Fibroblast of pulmonary artery (primary cell): ENCODE data around the gene MBD2.

ENCODE experiments used
- DNase-seq: peaks from one replicate; pipeline ENCODE4 v3.0.0-alpha.2; 2010; ENCODE audit warnings: low read depth
- H3K4me3 ChIP-seq: replicated peaks from 2 replicates; pipeline ENCODE4 v1.5.1; 2011; ENCODE audit warnings: low read depth, mild to moderate bottlenecking, control low read depth, low read length, moderate library complexity
- TF ChIP-seq, protein P1 (sequence below): IDR thresholded peaks from 2 replicates; pipeline ENCODE4 v1.5.1; 2011; ENCODE audit warnings: mild to moderate bottlenecking, control low read depth, low read length, inconsistent platforms; ENCODE audit errors: missing control alignments

The MBD2 gene, protein sequence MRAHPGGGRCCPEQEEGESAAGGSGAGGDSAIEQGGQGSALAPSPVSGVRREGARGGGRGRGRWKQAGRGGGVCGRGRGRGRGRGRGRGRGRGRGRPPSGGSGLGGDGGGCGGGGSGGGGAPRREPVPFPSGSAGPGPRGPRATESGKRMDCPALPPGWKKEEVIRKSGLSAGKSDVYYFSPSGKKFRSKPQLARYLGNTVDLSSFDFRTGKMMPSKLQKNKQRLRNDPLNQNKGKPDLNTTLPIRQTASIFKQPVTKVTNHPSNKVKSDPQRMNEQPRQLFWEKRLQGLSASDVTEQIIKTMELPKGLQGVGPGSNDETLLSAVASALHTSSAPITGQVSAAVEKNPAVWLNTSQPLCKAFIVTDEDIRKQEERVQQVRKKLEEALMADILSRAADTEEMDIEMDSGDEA

DNA sequence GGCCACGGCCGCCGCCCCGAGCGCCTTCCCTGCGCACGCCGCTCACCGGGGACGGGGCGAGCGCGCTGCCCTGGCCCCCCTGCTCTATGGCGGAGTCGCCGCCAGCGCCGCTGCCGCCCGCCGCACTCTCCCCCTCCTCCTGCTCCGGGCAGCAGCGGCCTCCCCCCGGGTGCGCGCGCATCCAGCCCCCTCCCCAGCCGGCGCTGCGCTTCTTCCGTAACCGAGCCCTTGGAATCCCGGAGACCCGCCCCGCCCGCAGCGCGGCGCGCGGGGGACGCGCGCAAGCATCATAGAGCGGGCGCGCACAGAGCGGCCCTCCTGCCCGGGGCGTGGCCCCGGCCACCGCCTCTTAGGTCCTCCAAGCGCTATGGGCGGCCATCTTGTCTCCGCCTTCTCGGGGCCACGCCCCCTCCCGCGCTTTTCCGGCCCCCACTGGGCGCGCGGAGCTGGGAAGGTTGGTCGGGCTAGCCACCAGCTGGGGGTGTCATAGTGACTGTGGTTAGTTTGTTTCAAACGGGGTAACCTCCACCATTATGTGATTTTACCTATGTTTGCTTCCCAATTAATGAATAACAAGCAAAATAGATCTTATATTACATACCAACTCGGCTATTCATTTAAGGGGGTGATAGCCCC, at the start of gene MBD2:
Gene MBD2, minus strand, starts transcription at position 291 of the 636 bp plus-strand sequence. Its CDS starts 110 bp downstream, at position 181.
- TF ChIP-seq, protein P1, sequence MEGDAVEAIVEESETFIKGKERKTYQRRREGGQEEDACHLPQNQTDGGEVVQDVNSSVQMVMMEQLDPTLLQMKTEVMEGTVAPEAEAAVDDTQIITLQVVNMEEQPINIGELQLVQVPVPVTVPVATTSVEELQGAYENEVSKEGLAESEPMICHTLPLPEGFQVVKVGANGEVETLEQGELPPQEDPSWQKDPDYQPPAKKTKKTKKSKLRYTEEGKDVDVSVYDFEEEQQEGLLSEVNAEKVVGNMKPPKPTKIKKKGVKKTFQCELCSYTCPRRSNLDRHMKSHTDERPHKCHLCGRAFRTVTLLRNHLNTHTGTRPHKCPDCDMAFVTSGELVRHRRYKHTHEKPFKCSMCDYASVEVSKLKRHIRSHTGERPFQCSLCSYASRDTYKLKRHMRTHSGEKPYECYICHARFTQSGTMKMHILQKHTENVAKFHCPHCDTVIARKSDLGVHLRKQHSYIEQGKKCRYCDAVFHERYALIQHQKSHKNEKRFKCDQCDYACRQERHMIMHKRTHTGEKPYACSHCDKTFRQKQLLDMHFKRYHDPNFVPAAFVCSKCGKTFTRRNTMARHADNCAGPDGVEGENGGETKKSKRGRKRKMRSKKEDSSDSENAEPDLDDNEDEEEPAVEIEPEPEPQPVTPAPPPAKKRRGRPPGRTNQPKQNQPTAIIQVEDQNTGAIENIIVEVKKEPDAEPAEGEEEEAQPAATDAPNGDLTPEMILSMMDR, result no peak
- H3K4me3 ChIP-seq, result peak within 1 kb of the TSS; percentile 81
- DNase-seq, result peak; percentile 95

DNA sequence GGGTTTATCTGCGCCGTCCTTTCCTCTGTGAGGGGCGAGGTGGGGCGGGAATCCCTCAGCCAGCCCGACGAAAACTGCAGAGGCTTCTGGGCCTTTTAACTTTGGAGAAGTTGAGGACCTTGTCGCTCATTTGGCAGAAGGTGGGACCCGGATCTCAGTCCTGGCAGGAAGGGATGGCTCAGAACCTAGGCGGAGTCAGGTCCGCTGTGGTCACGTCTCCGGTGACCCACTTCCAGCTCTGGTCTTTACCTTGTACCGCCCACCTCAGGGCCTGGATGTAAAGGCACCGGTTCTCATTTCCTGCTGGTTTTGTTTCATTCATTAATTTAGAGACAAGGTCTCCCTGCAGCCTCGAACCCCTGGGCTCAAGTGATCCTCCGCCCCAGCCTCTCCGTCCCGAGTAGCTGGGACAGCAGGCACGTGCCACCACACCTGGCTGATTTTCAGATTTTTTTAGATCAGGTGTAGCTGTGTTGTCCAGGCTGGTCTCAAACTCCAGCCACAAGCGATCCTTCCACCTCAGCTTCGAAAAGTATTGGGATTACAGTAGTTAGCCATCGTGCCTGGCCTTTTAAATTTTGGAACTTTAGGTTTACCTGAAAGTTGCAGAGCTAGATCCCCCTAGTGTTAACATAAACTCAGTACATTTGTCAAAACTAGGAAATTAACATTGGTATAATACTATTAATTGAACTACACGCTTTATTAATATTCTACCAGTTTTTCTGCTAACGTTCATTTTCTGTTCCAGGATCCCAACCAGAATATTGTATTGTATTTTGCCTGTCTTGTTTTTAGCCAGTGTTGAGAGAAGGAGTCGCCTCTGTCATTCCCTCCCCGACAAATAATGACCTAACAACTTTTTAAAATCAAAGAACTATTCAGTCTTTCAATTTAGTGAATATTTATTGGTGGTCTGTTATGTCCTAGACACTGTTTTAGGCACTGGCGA, 45.7 kb upstream of the MBD2 start:
- DNase-seq, result peak; percentile 57
- peak overlapping the region; percentile 79 for H3K4me3 ChIP-seq
- TF ChIP-seq, protein P1, result peak; percentile 58

DNA sequence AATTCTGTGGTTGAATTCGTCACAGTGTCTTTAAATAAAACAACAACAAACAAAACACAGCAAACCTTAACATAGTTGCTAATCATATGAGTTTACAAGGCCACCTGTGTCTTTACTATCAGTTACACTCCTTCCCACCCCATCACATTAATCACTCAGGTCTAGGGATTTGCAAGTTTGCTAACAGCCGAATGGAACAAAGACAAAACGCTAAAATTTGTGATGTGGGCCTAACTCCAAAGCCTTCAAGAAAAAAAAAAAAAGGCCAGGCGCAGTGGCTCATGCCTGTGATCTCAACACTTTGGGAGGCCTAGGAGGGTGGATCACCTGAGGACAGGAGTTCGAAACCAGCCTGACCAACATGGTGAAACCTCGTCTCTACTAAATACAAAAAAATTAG, 44.3 kb upstream of the MBD2 start:
- no peak for DNase-seq
- TF ChIP-seq, protein P1, result no peak
- peak overlapping the region; percentile 79 for H3K4me3 ChIP-seq

DNA sequence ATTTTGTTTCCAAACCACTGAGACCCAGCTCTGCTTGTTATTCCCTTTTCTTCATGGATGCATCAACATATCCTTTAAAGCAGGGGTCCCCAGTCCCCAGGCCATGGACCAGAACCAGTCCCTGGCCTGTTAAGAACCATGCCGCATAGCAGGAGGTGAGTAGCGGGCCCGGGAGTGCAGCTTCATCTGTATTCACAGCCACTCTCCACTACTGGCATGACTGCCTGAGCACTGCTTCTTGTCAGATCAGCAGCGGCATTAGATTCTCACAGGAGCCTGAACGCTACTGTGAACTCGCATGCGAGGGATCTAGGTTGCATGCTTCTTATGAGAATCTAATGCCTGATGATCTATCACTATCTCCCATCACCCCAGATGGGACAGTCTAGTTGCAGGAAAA, 43.2 kb upstream of the MBD2 start:
- TF ChIP-seq, protein P1, result no peak
- H3K4me3 ChIP-seq, result no peak overlapping the region
- DNase-seq, result no peak

DNA sequence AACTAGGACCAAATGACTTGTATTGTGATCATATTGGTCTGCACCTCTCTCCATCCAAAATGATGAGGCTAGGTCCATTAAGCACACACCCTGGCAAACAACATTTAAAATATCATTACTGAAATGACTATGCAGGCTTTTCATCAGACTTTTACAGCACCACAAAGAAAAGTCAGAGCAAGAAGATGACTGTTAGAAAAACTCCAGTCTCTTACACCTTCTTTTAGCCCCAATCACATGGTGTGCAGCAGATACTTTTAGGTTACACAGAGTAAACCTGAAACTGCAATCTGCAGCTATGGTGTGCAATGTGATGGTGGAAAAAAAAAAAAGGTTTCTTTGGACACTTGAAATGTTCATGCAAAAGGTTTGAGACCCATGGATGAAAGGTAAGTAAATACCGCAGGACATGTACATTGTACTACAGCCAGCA, 39.5 kb upstream of the MBD2 start:
- DNase-seq, result no peak
- TF ChIP-seq, protein P1, result no peak
- no peak overlapping the region for H3K4me3 ChIP-seq

DNA sequence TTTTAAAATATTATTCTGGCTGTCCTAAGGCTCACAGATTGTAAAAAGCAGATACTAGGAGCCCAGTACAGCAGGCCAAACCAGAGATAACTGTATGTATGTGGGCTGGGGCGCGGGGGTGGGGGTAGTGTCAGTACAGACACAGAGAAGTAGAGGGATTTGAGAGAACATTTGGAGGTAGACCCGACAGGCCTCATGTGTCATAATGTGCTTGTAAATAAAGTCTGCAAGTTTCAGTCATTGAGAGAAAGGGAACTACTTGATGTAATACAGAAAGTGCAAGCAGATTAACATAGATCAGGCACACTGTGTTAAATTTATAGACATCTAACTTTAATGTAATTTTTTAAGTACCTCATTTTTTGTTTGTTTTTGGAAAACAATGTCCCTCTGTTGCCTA, 37.4 kb upstream of the MBD2 start:
- TF ChIP-seq, protein P1, result no peak
- H3K4me3 ChIP-seq, result no peak overlapping the region
- DNase-seq, result no peak
